WTC11 (cell line): ENCODE data around the gene SRSF2. TPM values are rescaled to one million over a fixed set of nuclear protein-coding genes. Genes with fewer than 3 reads are reported as not detected.

Experiments used
- ESRRA ChIP-seq: sonication (generic); formaldehyde crosslinking; IDR thresholded peaks from 2 replicates; pipeline ENCODE4 v1.8.1; 2022; ENCODE audit warnings: mild to moderate bottlenecking, missing genetic modification reagents, borderline replicate concordance
- IRF2 ChIP-seq: sonication (generic); formaldehyde crosslinking; IDR thresholded peaks from 2 replicates; pipeline ENCODE4 v1.8.0; 2022; ENCODE audit warnings: low read depth, missing genetic modification reagents, borderline replicate concordance
- NR1H2 ChIP-seq: sonication (generic); formaldehyde crosslinking; IDR thresholded peaks from 2 replicates; pipeline ENCODE4 v1.9.0; 2021; ENCODE audit warnings: mild to moderate bottlenecking, moderate library complexity, missing genetic modification reagents
- NR2C2 ChIP-seq: sonication (generic); formaldehyde crosslinking; IDR thresholded peaks from 2 replicates; pipeline ENCODE4 v1.8.0; 2022; ENCODE audit warnings: mild to moderate bottlenecking, missing genetic modification reagents
- SOX15 ChIP-seq: fragments of 250-450 bp; sonication (Bioruptor Pico); IDR thresholded peaks from 2 replicates; pipeline ENCODE4 v1.9.0; 2021; ENCODE audit warnings: mild to moderate bottlenecking
- SP1 ChIP-seq: sonication (generic); formaldehyde crosslinking; conservative IDR thresholded peaks from 2 replicates; pipeline ENCODE4 v1.8.1; 2022; ENCODE audit warnings: missing genetic modification reagents
- ZNF232 ChIP-seq: sonication (generic); formaldehyde crosslinking; IDR thresholded peaks from 2 replicates; pipeline ENCODE4 v1.8.0; 2022; ENCODE audit warnings: mild to moderate bottlenecking, missing genetic modification reagents
- ZNF423 ChIP-seq: fragments of 250-450 bp; sonication (Bioruptor Pico); IDR thresholded peaks from 2 replicates; pipeline ENCODE4 v2.1.2; 2022; ENCODE audit warnings: mild to moderate bottlenecking, moderate library complexity
- total RNA-seq: library from RNA; stranded (reverse); gene quantifications from 3 replicates; pipeline ENCODE4 v1.2.3, GENCODE V29; 2021
- TF ChIP-seq, protein P1 (sequence below): sonication (generic); formaldehyde crosslinking; IDR thresholded peaks from 2 replicates; pipeline ENCODE4 v1.8.0; 2023; ENCODE audit warnings: missing genetic modification reagents, mild to moderate bottlenecking, borderline replicate concordance
- TF ChIP-seq, protein P2 (sequence below): sonication (generic); formaldehyde crosslinking; IDR thresholded peaks from 2 replicates; pipeline ENCODE4 v1.8.1; 2022; ENCODE audit warnings: low read depth, missing genetic modification reagents, borderline replicate concordance
- TF ChIP-seq, protein P3 (sequence below): fragments of 250-450 bp; sonication (Bioruptor Pico); IDR thresholded peaks from 2 replicates; pipeline ENCODE4 v2.1.2; 2022; ENCODE audit warnings: mild to moderate bottlenecking, moderate library complexity
- TF ChIP-seq, protein P4 (sequence below): sonication (generic); formaldehyde crosslinking; IDR thresholded peaks from 2 replicates; pipeline ENCODE4 v1.8.1; 2023; ENCODE audit warnings: mild to moderate bottlenecking, missing genetic modification reagents, borderline replicate concordance
- TF ChIP-seq, protein P5 (sequence below): fragments of 250-450 bp; sonication (Bioruptor Pico); IDR thresholded peaks from 2 replicates; pipeline ENCODE4 v1.9.0; 2021; ENCODE audit warnings: moderate library complexity, mild to moderate bottlenecking, inconsistent platforms, borderline replicate concordance

Gene SRSF2
- total RNA-seq, 1 experiment from 2014 or later = 355 TPM

DNA sequence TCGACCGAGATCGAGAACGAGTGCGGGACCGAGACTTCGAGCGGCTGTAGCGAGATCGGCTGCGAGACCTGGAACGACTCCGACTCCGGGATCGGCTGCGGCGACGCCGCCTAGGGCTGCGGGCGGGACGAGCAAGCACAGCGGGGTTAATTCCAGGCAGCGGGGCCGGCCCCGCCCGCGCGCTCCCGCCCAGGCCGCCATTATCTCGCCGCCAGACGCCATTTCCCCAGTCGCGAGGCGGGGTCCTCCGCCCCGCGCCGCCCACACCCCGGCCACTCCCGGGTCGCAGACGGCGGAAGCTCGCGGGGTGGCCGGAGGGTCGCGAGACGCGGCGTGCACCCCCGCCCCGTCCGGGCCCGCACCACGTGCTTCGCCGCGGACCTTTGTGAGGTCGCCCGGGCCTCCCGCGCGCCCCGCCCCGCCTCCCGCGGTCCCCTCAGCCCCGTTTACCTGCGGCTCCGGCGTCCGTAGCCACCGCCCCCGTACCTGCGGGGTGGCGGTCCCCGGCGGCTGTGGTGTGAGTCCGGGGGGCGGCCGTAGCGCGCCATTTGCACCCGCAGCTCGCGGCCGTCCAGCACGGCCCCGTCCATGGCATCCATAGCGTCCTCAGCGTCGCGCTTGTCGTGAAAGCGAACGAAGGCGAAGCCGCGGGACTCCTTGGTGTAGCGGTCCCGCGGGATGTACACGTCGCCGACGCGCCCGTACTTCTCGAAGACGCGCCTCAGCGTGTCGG is 616 bp downstream of the SRSF2 start (continued):
- TF ChIP-seq, protein P1, sequence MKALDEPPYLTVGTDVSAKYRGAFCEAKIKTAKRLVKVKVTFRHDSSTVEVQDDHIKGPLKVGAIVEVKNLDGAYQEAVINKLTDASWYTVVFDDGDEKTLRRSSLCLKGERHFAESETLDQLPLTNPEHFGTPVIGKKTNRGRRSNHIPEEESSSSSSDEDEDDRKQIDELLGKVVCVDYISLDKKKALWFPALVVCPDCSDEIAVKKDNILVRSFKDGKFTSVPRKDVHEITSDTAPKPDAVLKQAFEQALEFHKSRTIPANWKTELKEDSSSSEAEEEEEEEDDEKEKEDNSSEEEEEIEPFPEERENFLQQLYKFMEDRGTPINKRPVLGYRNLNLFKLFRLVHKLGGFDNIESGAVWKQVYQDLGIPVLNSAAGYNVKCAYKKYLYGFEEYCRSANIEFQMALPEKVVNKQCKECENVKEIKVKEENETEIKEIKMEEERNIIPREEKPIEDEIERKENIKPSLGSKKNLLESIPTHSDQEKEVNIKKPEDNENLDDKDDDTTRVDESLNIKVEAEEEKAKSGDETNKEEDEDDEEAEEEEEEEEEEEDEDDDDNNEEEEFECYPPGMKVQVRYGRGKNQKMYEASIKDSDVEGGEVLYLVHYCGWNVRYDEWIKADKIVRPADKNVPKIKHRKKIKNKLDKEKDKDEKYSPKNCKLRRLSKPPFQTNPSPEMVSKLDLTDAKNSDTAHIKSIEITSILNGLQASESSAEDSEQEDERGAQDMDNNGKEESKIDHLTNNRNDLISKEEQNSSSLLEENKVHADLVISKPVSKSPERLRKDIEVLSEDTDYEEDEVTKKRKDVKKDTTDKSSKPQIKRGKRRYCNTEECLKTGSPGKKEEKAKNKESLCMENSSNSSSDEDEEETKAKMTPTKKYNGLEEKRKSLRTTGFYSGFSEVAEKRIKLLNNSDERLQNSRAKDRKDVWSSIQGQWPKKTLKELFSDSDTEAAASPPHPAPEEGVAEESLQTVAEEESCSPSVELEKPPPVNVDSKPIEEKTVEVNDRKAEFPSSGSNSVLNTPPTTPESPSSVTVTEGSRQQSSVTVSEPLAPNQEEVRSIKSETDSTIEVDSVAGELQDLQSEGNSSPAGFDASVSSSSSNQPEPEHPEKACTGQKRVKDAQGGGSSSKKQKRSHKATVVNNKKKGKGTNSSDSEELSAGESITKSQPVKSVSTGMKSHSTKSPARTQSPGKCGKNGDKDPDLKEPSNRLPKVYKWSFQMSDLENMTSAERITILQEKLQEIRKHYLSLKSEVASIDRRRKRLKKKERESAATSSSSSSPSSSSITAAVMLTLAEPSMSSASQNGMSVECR (CRISPR knock-in tag) = no peak; the same call in 1 of the 2 replicates
- TF ChIP-seq, protein P2, sequence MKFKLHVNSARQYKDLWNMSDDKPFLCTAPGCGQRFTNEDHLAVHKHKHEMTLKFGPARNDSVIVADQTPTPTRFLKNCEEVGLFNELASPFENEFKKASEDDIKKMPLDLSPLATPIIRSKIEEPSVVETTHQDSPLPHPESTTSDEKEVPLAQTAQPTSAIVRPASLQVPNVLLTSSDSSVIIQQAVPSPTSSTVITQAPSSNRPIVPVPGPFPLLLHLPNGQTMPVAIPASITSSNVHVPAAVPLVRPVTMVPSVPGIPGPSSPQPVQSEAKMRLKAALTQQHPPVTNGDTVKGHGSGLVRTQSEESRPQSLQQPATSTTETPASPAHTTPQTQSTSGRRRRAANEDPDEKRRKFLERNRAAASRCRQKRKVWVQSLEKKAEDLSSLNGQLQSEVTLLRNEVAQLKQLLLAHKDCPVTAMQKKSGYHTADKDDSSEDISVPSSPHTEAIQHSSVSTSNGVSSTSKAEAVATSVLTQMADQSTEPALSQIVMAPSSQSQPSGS (CRISPR knock-in tag) = no peak
- TF ChIP-seq, protein P3, sequence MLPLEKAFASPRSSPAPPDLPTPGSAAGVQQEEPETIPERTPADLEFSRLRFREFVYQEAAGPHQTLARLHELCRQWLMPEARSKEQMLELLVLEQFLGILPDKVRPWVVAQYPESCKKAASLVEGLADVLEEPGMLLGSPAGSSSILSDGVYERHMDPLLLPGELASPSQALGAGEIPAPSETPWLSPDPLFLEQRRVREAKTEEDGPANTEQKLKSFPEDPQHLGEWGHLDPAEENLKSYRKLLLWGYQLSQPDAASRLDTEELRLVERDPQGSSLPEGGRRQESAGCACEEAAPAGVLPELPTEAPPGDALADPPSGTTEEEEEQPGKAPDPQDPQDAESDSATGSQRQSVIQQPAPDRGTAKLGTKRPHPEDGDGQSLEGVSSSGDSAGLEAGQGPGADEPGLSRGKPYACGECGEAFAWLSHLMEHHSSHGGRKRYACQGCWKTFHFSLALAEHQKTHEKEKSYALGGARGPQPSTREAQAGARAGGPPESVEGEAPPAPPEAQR (CRISPR knock-in tag) = no peak
- TF ChIP-seq NR1H2 (CRISPR knock-in tag) (peak; percentile 81), ZNF232 (CRISPR knock-in tag) (no peak), ESRRA (CRISPR knock-in tag) (no peak), SP1 (CRISPR knock-in tag) (no peak; the same call in 1 of the 2 replicates), NR2C2 (CRISPR knock-in tag) (0 out of 2 replicates have a peak, but pooled peaks have one; percentile 12), IRF2 (no peak), ZNF423 (CRISPR knock-in tag) (no peak), SOX15 (CRISPR knock-in tag) (no peak)
- TF ChIP-seq, protein P4, sequence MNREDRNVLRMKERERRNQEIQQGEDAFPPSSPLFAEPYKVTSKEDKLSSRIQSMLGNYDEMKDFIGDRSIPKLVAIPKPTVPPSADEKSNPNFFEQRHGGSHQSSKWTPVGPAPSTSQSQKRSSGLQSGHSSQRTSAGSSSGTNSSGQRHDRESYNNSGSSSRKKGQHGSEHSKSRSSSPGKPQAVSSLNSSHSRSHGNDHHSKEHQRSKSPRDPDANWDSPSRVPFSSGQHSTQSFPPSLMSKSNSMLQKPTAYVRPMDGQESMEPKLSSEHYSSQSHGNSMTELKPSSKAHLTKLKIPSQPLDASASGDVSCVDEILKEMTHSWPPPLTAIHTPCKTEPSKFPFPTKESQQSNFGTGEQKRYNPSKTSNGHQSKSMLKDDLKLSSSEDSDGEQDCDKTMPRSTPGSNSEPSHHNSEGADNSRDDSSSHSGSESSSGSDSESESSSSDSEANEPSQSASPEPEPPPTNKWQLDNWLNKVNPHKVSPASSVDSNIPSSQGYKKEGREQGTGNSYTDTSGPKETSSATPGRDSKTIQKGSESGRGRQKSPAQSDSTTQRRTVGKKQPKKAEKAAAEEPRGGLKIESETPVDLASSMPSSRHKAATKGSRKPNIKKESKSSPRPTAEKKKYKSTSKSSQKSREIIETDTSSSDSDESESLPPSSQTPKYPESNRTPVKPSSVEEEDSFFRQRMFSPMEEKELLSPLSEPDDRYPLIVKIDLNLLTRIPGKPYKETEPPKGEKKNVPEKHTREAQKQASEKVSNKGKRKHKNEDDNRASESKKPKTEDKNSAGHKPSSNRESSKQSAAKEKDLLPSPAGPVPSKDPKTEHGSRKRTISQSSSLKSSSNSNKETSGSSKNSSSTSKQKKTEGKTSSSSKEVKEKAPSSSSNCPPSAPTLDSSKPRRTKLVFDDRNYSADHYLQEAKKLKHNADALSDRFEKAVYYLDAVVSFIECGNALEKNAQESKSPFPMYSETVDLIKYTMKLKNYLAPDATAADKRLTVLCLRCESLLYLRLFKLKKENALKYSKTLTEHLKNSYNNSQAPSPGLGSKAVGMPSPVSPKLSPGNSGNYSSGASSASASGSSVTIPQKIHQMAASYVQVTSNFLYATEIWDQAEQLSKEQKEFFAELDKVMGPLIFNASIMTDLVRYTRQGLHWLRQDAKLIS (CRISPR knock-in tag) = no peak
- TF ChIP-seq, protein P5, sequence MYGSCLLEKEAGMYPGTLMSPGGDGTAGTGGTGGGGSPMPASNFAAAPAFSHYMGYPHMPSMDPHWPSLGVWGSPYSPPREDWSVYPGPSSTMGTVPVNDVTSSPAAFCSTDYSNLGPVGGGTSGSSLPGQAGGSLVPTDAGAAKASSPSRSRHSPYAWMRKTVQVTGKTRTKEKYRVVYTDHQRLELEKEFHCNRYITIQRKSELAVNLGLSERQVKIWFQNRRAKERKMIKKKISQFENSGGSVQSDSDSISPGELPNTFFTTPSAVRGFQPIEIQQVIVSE (CRISPR knock-in tag) = no peak
